Ishikawa (cell line): ENCODE measurements around the gene DAB1.

Experiments used
- CEBPB ChIP-seq: IDR thresholded peaks from 2 replicates; pipeline ENCODE4 v1.6.1; 2012
- CREB1 ChIP-seq: IDR thresholded peaks from 2 replicates; pipeline ENCODE4 v1.6.1; 2012; ENCODE audit warnings: low read depth
- EGR1 ChIP-seq: IDR thresholded peaks from 2 replicates; pipeline ENCODE4 v1.6.1; 2012
- EP300 ChIP-seq: IDR thresholded peaks from 2 replicates; pipeline ENCODE4 v1.6.1; 2012; ENCODE audit warnings: borderline replicate concordance
- FOXM1 ChIP-seq: IDR thresholded peaks from 2 replicates; pipeline ENCODE4 v1.6.1; 2012; ENCODE audit warnings: low read depth, borderline replicate concordance
- NFIC ChIP-seq: IDR thresholded peaks from 2 replicates; pipeline ENCODE4 v1.6.1; 2012
- RAD21 ChIP-seq: IDR thresholded peaks from 2 replicates; pipeline ENCODE4 v1.6.1; 2012; ENCODE audit warnings: low read depth
- TAF1 ChIP-seq: IDR thresholded peaks from 2 replicates; pipeline ENCODE4 v1.6.1; 2012; ENCODE audit warnings: low read depth, mild to moderate bottlenecking
- TCF12 ChIP-seq: IDR thresholded peaks from 2 replicates; pipeline ENCODE4 v1.6.1; 2012; ENCODE audit warnings: low read depth
- TEAD4 ChIP-seq: IDR thresholded peaks from 2 replicates; pipeline ENCODE4 v1.6.1; 2012
- YY1 ChIP-seq: IDR thresholded peaks from 2 replicates; pipeline ENCODE4 v1.6.1; 2012; ENCODE audit warnings: low read depth
- ZBTB7A ChIP-seq: IDR thresholded peaks from 2 replicates; pipeline ENCODE4 v1.6.1; 2012; ENCODE audit warnings: low read depth
- TF ChIP-seq, protein P1 (sequence below): IDR thresholded peaks from 2 replicates; pipeline ENCODE4 v1.6.1; 2012
- TF ChIP-seq, protein P2 (sequence below): IDR thresholded peaks from 2 replicates; pipeline ENCODE4 v1.6.1; 2012; ENCODE audit warnings: low read depth, mild to moderate bottlenecking
- TF ChIP-seq, protein P3 (sequence below): IDR thresholded peaks from 2 replicates; pipeline ENCODE4 v1.6.1; 2012

DAB1 gene

DNA sequence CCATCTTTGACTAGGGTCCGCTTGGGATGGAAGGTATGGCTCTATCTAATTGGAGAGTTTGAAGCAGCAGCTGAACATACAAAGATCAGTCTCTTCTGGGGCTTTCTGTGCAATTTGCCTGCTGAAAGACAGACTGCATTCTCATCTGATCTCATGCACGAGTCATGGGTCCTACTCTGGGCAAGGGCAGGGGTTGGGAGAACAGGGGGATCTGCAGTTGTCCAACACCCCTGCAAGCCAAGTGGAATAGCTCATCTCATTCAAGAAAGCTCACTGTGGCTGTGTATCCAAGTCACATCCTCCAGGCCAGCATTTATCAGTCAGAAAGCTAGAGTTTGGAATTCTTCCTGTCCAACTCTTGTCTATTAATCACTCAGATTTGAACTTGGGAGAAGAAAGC lies 280.9 kb downstream of the DAB1 start:
- no peak for TF ChIP-seq TCF12
- TF ChIP-seq, protein P1, sequence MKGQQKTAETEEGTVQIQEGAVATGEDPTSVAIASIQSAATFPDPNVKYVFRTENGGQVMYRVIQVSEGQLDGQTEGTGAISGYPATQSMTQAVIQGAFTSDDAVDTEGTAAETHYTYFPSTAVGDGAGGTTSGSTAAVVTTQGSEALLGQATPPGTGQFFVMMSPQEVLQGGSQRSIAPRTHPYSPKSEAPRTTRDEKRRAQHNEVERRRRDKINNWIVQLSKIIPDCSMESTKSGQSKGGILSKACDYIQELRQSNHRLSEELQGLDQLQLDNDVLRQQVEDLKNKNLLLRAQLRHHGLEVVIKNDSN, result no peak
- TF ChIP-seq, protein P2, sequence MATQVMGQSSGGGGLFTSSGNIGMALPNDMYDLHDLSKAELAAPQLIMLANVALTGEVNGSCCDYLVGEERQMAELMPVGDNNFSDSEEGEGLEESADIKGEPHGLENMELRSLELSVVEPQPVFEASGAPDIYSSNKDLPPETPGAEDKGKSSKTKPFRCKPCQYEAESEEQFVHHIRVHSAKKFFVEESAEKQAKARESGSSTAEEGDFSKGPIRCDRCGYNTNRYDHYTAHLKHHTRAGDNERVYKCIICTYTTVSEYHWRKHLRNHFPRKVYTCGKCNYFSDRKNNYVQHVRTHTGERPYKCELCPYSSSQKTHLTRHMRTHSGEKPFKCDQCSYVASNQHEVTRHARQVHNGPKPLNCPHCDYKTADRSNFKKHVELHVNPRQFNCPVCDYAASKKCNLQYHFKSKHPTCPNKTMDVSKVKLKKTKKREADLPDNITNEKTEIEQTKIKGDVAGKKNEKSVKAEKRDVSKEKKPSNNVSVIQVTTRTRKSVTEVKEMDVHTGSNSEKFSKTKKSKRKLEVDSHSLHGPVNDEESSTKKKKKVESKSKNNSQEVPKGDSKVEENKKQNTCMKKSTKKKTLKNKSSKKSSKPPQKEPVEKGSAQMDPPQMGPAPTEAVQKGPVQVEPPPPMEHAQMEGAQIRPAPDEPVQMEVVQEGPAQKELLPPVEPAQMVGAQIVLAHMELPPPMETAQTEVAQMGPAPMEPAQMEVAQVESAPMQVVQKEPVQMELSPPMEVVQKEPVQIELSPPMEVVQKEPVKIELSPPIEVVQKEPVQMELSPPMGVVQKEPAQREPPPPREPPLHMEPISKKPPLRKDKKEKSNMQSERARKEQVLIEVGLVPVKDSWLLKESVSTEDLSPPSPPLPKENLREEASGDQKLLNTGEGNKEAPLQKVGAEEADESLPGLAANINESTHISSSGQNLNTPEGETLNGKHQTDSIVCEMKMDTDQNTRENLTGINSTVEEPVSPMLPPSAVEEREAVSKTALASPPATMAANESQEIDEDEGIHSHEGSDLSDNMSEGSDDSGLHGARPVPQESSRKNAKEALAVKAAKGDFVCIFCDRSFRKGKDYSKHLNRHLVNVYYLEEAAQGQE, result no peak
- TF ChIP-seq EGR1, result no peak
- TF ChIP-seq TAF1, result no peak
- no peak for TF ChIP-seq CEBPB
- TF ChIP-seq, protein P3, sequence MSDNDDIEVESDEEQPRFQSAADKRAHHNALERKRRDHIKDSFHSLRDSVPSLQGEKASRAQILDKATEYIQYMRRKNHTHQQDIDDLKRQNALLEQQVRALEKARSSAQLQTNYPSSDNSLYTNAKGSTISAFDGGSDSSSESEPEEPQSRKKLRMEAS, result no peak
- no peak for TF ChIP-seq FOXM1
- no peak for TF ChIP-seq ZBTB7A
- no peak for TF ChIP-seq YY1
- no peak for TF ChIP-seq EP300
- TF ChIP-seq TEAD4, result no peak

DNA sequence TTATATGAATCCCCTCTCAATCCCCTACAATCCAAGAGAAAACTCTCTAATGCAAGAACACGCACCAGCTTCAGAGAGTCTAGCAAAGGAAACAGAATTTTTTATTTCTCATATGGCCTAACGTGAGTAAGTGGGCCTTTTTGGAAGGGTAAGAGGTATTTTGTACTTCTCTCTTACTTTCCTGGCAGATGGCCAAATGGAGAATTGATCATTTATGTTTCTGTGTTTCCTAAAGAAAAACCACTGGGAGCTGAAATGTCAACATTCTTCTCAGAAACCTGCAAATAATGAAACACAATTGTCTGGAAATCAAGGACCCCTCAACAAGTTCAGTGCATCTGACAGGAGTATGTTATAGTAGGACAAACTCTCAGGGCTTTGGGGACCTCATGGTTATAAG lies 281.7 kb downstream of the DAB1 start:
- TF ChIP-seq, protein P2, result no peak
- TF ChIP-seq EP300 (no peak), TEAD4 (no peak), YY1 (no peak), CREB1 (no peak), CEBPB (no peak), FOXM1 (no peak), EGR1 (no peak), RAD21 (no peak), TCF12 (no peak), TAF1 (no peak), ZBTB7A (no peak), NFIC (no peak)
- TF ChIP-seq, protein P3, result no peak
- TF ChIP-seq, protein P1, result no peak

DNA sequence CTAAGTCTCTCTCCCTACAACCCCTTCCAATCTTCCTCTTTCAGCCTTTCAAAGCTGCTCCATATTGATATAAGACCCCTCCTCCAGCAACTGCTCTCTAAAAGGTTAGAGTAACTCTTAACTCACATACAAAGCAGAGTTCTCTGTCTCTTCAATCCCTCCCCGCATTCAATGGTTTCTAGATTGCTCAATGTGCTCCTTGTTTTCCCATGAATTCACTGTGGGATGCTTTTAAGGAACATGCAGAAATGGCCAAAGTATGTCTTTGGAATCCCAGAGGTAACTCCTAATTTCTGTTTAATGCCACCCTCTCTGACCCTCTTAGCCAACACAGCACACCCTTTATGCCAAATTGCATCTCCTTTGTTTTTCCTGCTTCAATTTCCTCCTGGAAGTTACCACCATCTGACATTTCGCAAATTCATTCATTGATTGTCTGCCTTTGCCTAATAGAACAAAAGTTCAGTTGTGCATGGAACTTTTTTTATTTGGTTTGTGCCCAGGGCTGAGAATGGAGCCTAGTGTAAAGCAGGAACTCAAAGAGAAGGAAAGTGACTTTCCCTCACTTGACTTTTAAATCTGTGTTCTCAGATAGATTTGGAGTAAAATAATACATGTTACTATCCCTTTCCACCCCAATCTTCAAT lies 285.3 kb downstream of the DAB1 start:
- TF ChIP-seq TCF12 (no peak), RAD21 (no peak), FOXM1 (no peak), TEAD4 (no peak), CREB1 (no peak)

DNA sequence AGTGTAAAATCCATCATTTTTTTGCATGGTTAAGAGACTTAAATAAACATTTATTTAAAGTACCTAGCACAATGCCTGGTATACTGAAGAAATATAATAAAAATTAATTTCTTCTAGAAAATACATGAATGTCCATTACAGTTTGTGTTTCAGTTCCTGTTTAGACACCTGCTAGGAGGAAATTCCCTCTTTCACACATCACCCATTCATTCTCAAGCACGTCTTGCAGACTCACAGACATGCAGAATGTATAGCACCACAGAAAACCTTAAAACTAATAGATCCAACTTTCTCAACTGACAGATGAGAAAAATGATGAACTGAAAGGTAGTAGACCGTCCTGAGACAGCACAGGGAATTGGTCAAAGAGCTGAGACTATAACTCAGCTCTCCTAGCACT lies 285.9 kb downstream of the DAB1 start:
- TF ChIP-seq CEBPB (no peak), CREB1 (no peak), FOXM1 (no peak)
- TF ChIP-seq, protein P3, result no peak
- TF ChIP-seq, protein P2, result no peak

DNA sequence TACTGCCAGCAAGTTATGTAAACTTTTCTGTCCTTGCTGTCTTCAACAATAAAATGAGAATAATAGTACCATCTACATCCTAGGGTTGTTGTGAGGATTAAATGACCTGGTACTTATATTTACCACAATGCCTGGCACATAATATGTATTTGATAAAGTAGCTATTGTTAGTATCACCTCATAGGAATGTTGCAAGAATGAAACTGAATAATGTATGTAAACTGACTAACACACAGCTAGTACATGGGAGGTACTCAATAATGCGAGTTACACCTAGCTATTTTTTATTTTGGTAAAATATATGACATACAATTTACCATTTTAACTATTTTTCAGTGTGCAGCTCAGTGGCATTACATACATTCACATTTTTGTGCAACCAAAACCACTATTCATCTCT lies 289.1 kb downstream of the DAB1 start:
- no peak for TF ChIP-seq NFIC
- TF ChIP-seq EGR1, result no peak
- TF ChIP-seq TEAD4, result no peak
- TF ChIP-seq EP300, result no peak
- no peak for TF ChIP-seq RAD21
